Measurements from ENCODE around the gene NCOA3. TPM values are rescaled to one million over a fixed set of nuclear protein-coding genes. Genes with fewer than 3 reads are reported as not detected.

The NCOA3 gene
- total and polyA plus RNA-seq, 3 donors from 2014 or later, result 18.1 to 32.5 (median 27.6) TPM

GRCh38 chr20:47629907-47630306 lies 128.2 kb downstream of the NCOA3 start:
- no peak overlapping the region for H3K27ac ChIP-seq
- no peaks in the 10 kb centered on the region for H3K9me3 ChIP-seq
- no peak for DNase-seq
- H3K36me3 ChIP-seq (ENCODE audit: low read depth, missing control alignments), result no peaks in the 10 kb centered on the region
- H3K4me3 ChIP-seq, result no peak overlapping the region
- H3K27me3 ChIP-seq, result no peaks in the 10 kb centered on the region
- 92% methylated on average over 2 of the region's 2 CpGs for WGBS, 2 donors
- intact Hi-C loops (cut with DNase I; ENCODE audit: low total_unique reads), result no loop called here
- H3K4me1 ChIP-seq, result no peaks in the 10 kb centered on the region
- TF ChIP-seq CTCF (IDR thresholded peaks at IDR 0.05) (no peak), POLR2A (IDR thresholded peaks at IDR 0.05) (no peak)

GRCh38 chr20:47631078-47631477 lies 129.4 kb downstream of the NCOA3 start:
- no peaks in the 10 kb centered on the region for H3K4me1 ChIP-seq
- DNase-seq, result no peak
- intact Hi-C loops (cut with DNase I; ENCODE audit: low total_unique reads), result no loop called here
- H3K4me3 ChIP-seq, result no peak overlapping the region
- H3K36me3 ChIP-seq (ENCODE audit: low read depth, missing control alignments), result no peaks in the 10 kb centered on the region
- H3K9me3 ChIP-seq, result no peaks in the 10 kb centered on the region
- no peak overlapping the region for H3K27ac ChIP-seq
- no peak for TF ChIP-seq POLR2A (IDR thresholded peaks at IDR 0.05)
- TF ChIP-seq CTCF (IDR thresholded peaks at IDR 0.05), result no peak
- H3K27me3 ChIP-seq, result no peaks in the 10 kb centered on the region

GRCh38 chr20:47635256-47635655 lies 133.6 kb downstream of the NCOA3 start:
- no peak for DNase-seq
- Histone ChIP-seq H3K4me1 (no peaks in the 10 kb centered on the region), H3K9me3 (no peaks in the 10 kb centered on the region), H3K4me3 (no peak overlapping the region), H3K36me3 (ENCODE audit: low read depth, missing control alignments) (no peaks in the 10 kb centered on the region), H3K27ac (no peak overlapping the region), H3K27me3 (no peaks in the 10 kb centered on the region)
- whole genome bisulfite sequencing, 2 donors, result 96 to 98% methylated on average over 4 of the region's 4 CpGs
- TF ChIP-seq POLR2A (IDR thresholded peaks at IDR 0.05), result no peak
- intact Hi-C loops (cut with DNase I; ENCODE audit: low total_unique reads), result no loop called here

GRCh38 chr20:47638851-47639250 lies 137.2 kb downstream of the NCOA3 start:
- TF ChIP-seq CTCF (IDR thresholded peaks at IDR 0.05), result no peak
- no peaks in the 10 kb centered on the region for H3K36me3 ChIP-seq (ENCODE audit: low read depth, missing control alignments)

GRCh38 chr20:47642118-47642517 lies 140.4 kb downstream of the NCOA3 start:
- 87 to 96% methylated on average over 4 of the region's 4 CpGs for WGBS, 2 donors
- Histone ChIP-seq H3K27me3 (no peaks in the 10 kb centered on the region), H3K36me3 (ENCODE audit: low read depth, missing control alignments) (no peaks in the 10 kb centered on the region)

More at GRCh38 chr20:47638851-47639250, 137.2 kb downstream of the NCOA3 start:
- Histone ChIP-seq H3K4me1 (no peaks in the 10 kb centered on the region), H3K27me3 (no peaks in the 10 kb centered on the region), H3K9me3 (no peaks in the 10 kb centered on the region), H3K27ac (no peak overlapping the region), H3K4me3 (no peak overlapping the region)
- 57 to 71% methylated on average over 4 of the region's 4 CpGs for WGBS, 2 donors
- intact Hi-C loops (cut with DNase I; ENCODE audit: low total_unique reads), result no loop called here
- no peak for DNase-seq

More at GRCh38 chr20:47642118-47642517, 140.4 kb downstream of the NCOA3 start:
- Histone ChIP-seq H3K4me3 (no peak overlapping the region), H3K9me3 (no peaks in the 10 kb centered on the region), H3K4me1 (peaks cover 7% of the 10 kb centered on the region), H3K27ac (no peak overlapping the region)
- TF ChIP-seq POLR2A (IDR thresholded peaks at IDR 0.05) (no peak), CTCF (IDR thresholded peaks at IDR 0.05) (no peak)
- intact Hi-C loops (cut with DNase I; ENCODE audit: low total_unique reads), result no loop called here
- DNase-seq, result no peak
